HG03135 (cell line): ENCODE results near the gene ACAD11.
"Not testable (repeated sequence)": the region's sequence is repeated elsewhere in the genome, so short reads cannot be mapped to it uniquely, and the experiment has no call there.

Experiments used
- ATAC-seq: cut with Tn5 transposase; IDR thresholded peaks from one replicate; pipeline ENCODE4 v1.9.1; 2021; ENCODE audit warnings: mild to moderate bottlenecking, moderate library complexity; ENCODE audit not compliant: unreplicated experiment

Gene ACAD11

GRCh38 chr3:132605374-132605792 is 54.2 kb downstream of the ACAD11 start:
- ATAC-seq = no peak

GRCh38 chr3:132600614-132601013 is 59.0 kb downstream of the ACAD11 start:
- not testable (repeated sequence) for ATAC-seq

DNA sequence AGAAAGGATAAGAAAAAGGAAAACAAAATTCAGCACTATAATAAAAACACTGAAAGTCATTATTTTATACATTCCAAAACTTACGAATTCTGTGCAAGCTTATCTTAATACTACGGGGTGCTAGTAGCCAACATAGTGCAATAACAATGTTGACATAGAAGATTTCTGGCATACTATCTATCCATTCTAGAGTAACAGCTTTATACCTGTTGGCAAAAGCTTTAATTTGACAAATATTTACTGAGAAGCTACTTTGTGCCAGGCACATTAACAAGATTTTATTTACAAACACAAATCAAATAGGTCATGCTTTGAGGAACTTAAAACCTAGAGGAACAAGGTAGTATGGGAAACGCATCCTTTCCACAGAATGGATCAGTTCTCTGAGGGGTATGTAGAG is 61.4 kb downstream of the ACAD11 start:
- ATAC-seq = no peak

DNA sequence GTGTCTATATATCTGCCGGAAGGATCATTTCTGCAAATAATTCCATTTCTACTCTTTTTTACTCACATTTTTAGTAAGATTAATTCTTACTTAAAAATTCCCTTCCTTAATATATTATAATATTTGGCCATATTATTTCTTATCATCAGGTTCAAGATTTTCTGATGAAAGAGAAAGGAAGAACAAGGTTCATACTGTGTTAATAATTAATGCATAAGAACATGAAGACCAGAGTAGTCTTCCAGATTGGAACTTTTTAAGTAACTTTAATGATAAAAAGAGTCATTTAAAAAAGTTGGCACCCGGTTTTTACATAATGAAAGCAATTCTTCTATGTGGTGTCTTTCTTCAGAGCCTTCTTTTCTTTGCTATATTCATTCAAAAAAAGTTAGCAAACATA is 61.9 kb downstream of the ACAD11 start:
- no peak for ATAC-seq

- no peak for ATAC-seq
Measured at GRCh38 chr3:132596816-132597433, 62.7 kb downstream of the ACAD11 start, which contains the start of gene ACKR4. ACKR4 (plus strand) TSS chr3:132597270; CDS start chr3:132600398, 3,128 bp downstream.

- no peak for ATAC-seq
Measured at GRCh38 chr3:132596326-132596725, 63.3 kb downstream of the ACAD11 start.

GRCh38 chr3:132595014-132595413 is 64.6 kb downstream of the ACAD11 start:
- ATAC-seq = no peak

GRCh38 chr3:132594498-132594897 is 65.1 kb downstream of the ACAD11 start:
- no peak for ATAC-seq

DNA sequence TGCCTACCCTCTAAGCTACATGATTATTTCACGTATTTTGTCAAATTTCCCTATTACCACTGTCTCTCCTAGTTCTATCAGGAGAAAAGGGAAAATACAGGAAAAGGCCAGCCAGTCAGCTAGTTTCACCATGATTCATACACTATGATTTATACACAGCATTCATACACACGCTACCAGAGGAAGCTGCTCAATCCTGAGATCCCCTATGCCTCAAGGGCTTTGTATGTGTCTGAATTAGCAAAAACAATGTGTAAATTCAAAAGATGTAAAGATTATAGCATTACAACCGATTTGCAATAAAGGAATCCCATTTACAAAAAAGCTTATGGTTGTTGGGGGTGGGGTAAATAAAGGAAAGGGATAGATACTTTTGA is 65.7 kb downstream of the ACAD11 start:
- ATAC-seq = no peak

GRCh38 chr3:132593241-132593946 is 66.2 kb downstream of the ACAD11 start:
- ATAC-seq = no peak

GRCh38 chr3:132592216-132592615 is 67.4 kb downstream of the ACAD11 start:
- ATAC-seq = no peak

DNA sequence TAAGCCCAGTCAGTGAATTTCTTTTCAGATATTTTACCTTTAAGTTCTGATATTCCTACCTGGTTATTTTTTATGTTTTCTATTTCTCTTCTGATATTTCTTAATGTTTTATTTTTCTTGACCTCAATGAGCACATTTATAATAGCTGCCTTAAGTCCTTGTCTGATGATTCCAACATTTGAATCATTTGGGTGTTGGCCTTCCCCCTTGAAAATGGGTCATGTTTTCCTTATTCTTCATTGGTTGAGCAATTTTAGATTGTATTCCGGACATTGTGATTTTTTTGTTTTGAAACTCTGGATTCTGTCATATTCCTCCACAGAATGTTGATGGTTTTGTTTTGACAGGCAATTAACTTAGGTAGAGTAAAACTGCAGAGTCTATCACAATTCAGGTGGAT is 72.2 kb downstream of the ACAD11 start:
- no peak for ATAC-seq

DNA sequence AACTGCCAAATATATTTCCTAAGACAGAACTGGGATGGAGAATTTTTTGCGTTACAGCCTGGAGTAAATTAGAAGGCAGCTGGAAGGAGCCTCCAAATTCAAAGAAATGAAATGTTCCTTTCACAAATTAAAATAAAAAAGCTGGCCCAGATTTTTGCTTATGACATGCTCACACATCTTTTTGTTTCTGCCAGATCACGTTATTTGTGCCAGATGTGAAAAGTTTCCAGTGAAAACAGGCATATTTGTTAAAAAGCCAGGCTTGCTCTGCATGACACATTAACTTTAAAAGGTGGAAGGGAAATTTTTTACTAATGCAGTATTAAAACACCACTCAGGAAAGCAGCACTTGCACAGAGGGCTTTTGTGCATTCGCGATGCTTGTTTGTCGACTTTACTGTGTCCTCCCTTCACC is 85.8 kb downstream of the ACAD11 start:
- no peak for ATAC-seq

DNA sequence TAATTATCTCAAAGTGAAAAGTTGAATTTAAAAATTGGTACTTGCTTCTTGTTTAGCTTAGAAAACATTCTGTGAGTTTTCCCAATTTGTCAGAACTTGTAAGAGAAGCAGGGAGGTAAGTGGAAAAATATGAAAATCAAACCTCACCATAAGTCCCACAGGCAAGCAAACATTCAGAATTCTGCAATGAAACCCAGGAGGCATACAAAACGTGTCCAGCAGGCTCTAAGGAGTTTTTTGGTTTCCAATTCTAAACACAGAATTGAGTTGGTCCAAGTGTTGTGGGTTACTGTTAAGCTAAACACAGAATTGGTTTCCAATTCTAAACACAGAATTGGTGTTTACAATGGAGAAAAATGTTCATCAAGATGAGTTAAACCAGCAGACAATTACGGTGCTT is 89.6 kb downstream of the ACAD11 start:
- ATAC-seq = no peak

GRCh38 chr3:132569580-132569979 is 90.0 kb downstream of the ACAD11 start:
- ATAC-seq = no peak

- no peak for ATAC-seq
Measured at GRCh38 chr3:132569153-132569552, 90.5 kb downstream of the ACAD11 start.

DNA sequence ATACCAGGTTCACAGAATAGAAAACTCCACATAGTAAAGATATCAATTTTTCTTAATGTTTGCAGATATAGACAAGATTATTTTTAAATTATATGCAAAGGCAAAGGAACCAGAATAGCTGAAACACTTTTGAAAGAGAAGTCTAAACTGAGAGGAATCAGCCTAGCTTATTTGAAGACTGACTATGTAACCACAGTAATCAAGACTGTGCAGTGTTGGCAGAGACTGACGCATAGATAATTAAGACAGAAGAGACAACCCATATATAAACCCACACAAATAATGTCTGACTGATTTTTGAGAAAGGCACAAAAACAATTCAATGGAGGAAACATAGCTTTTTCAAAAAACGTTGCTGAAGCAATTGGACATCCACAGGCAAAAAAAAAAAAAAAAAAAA is 91.2 kb downstream of the ACAD11 start:
- no peak for ATAC-seq

DNA sequence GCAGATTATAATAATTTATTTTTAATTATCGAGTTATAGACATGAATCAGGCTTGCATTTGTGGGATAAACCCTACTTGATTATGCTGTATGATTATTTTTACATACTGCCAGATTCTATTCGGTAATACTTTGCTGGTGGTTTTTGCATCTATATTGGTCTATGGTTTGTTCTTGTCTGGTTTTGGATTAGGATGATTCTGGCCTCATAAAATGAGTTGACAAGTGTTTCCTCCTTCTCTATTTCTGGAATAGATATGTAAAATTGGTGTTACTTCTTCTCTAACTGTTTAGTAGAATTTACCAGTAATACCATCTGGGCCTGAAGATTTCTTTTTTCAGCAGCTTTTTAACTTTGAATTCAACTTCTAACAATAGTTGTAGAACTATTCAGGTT is 95.5 kb downstream of the ACAD11 start:
- no peak for ATAC-seq

DNA sequence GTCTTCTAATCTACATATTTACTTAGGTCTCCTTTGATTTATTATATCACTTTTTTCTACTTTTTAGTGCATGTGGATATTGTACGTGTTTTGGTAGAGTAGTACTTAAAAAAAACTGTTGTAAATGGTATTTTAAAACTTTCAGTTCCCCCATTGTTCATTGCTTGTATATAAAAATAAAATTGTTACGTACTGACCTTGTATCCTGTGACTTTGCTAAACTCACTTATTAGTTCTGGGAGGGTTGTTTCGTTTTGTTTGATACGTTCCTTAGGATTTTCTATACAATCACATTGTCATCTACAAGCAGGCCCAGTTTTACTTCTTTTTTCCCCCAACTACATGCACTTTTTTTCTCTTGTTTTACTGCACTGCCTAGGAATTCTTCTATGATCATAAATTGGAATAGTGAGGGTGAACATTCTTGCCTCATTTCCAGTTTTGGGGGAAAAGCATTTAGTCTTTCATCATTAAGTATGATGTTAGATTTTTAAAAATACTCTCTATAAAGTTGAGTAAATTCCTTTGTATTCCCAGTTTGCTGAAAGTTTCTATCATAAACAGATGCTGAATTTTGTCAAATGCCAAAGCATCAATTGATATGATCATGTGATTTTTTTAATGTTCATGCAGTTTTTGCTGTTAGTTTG is 96.1 kb downstream of the ACAD11 start:
- no peak for ATAC-seq

GRCh38 chr3:132561003-132561402 is 98.6 kb downstream of the ACAD11 start:
- no peak for ATAC-seq

DNA sequence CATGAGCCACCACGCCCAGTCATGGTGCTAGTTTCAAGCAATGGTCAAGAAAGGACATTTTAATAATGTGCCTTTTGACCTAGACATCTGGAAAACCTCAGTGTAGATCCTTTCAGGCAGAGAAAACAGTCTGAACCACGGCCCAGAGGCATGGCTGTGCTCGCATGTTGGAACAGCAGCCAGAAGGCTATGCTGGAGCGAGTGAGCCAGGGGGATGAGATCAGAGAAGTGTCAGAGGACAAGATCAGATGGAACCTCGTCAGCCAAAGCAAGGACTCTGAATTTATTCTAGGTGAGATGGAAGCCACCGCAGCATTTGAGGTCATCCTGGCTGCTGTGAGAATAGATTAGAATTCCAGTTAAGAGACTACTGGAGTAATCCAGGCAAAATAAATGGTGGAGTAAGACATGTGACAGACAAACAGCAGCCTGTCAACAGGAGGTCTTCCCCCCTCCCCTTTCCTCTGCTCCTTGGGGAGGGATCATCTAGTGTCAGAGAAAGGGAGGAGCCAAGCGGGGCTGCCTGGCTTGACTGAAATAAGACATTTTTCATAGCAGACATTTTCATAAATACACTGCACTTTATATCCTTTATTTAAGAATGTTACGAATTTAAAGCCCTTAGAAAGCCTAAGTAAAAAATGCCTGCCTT is 103.0 kb downstream of the ACAD11 start:
- no peak for ATAC-seq

- ATAC-seq = not testable (repeated sequence)
Measured at GRCh38 chr3:132556036-132556386, 103.6 kb downstream of the ACAD11 start.
